Stimulated activated CD4-positive, alpha-beta T cell treated with anti-CD3 and anti-CD28 coated beads, Interleukin-2, amount 100 ng/mL, for 24 hours (primary cell): Measurements from ENCODE around the gene STX18.
A peak's percentile ranks its signal among the peaks of the same experiment; 100 is the strongest.
"Not testable (repeated sequence)": the region's sequence is repeated elsewhere in the genome, so short reads cannot be mapped to it uniquely, and the experiment has no call there.

ENCODE experiments used
- DNase-seq, 2 donors: peaks; one replicate each; pipeline ENCODE4 v3.0.0-alpha.2; 2020

STX18 gene

DNA sequence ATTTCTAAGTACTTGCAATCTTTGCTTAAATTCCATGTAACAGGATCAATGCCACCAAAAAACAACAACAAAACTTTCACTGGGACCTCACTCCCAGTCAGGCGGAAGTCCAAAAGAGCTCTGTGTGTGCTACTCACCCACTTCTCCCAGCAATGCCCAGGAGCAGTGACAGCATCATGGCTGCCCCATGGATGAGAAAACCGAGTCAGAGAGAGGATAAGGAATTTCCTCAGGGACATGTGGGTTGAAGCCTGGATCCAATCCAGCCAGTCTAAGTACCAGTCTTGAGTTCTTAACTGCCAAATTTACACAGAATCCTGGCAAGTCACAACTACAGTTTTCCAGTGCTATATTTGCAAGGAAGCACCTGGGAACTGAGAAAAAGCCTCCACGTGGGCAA, 64.5 kb downstream of the STX18 start:
- no peak for DNase-seq

DNA sequence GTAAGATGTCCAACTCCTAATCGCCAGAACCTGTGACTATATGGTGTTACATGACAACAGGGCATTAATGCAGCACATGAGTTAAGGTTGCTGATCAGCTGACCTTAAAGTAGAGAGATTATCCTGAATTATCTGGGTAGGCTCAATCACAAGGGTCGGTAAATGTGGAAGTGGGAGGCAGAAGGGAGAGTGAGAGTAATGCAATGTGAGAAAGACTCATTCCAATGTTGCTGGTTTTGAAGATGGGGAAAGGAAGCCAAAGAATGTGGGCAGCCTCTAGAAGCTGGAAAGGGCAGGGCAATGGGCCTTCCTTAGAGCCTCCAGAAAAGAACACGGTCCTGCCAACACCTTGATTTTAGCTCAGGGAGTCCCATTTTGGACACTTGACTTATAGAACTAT, 67.4 kb downstream of the STX18 start:
- no peak for DNase-seq

DNA sequence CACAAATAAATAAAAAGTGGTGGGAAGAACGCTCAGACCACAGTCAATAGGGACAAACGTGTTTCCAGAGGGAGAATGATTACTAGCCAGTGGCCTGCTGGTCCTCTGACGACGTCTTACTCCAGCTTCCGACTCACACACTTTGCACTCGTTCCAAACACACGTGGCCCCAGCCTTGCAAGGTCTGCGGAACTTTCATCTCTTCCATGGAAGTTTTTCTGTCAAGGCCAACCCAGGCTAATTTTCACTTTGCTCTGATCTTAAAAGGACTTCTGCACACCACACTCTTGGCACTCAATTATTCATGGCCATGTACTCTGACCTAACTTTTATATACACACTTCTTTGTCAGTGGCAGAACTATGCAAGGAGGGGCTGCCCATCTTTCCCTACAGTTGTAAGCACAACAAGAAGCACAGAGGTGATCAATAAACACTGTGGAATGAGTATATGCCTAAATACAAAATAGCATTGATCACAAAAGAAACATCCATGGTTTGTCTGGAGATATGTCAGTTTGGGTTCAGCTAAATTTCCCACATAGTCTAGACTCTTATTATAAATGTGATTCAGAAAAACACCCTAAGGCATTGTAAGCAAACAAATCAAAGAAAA, 69.4 kb downstream of the STX18 start:
- no peak for DNase-seq

DNA sequence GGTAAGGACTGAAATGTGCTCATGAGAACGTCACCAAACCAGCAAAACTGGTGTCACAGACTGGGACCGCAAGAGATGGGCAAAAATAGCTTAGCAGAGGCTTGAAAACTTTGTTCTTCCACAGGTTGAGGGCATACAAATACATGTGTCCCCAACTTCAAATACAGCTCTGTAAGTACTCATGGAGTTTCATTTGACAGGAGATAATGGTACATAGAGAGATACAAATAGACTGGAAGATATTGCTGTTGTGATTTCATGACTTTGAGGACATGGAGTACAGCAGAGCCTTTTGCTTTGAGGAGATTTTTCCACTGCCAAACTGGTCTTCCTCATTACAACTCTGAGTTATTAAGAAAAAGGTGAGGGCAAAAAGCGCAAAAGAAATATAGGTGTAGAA, 70.7 kb downstream of the STX18 start:
- DNase-seq: no peak

DNA sequence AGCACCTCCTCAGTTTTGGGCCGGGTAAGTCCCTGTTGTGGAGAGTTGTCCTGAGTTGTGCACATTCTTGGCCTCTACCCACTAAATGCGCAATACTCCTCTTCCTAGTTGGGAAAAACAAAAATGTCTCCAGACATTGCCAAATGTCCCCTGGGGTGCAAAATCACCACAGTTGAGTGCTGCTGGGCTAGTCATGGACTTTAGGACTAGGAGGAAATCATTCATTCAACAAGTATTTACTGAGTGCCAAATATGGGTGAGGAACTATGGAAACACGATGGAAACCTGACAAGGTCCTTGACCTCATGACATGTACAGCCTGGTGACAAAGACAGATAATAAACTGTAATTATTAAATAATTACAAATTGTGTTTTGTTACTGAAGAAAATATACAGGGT, 71.6 kb downstream of the STX18 start:
- DNase-seq: no peak

DNA sequence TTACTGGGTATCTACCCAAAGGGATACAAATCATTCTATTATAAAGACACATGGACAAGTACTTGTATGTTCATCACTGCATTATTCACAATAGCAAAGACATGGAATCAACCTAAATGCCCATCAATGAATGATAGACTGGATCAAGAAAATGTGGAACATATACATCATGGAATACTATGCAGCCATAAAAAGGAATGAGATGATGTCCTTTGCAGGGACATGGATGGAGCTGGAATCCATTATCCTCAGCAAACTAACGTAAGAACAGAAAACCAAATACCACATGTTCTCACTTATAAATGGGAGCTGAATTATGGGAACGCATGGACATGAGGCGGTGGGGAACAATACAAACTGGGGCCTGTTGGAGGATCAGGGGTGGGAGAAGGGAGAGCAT, 76.6 kb downstream of the STX18 start:
- not testable (repeated sequence) for DNase-seq

DNA sequence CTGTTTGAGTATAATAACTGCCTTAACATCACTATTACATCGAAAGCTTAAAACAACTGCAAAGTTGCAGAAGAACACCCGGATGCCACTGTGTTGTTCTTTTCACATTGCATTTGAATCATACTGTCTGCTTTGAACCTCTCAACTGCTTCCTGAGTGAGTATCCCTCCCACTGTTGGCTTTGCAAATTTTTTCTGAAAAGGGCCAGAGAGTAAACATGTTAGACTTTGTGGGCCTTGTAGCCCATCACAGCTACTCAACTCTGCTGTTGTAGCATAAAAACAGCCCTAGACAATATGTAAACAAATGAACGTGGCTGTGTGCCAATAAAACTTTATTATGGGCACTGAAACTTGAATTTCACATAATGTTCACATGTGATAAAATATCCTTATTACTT, 78.9 kb downstream of the STX18 start:
- DNase-seq: no peak

DNA sequence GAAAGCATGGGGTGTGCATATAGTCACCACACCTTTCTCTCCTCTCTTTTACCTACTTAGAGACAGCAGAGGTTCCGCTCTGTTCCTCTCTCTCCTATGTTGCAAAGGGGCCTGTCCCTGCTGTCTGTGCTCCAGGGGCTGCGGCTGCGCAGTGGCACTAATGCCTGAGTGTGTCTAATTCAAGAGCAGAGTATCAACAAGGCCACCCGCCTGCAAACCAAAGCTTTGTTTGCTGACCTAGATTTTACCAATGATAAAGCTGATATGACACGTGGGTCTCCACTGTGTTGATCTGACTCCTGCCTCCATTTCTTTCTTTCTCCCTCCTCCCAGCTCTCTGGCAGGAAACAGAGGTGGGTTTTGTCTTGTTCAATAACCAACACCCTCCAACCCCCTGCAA, 80.0 kb downstream of the STX18 start:
- DNase-seq: peak; percentile 28 to 48

DNA sequence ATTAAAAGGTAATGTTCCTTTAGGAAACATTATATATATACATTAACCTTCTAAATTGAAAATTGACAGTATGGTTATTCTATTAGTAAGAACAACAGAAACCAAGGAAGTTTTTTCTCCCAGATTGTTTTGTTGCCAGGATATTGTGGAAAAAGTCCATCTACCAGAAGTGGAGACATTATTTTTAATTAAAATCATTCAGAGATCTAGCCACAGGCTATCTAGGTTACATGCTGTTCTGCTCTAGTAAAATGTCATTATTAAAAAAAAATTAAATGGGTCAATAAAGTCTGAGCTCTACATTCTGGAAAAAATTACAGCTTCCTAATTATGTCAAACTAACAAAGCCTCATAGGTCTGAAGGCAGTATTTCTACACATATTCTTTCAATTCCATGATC, 80.7 kb downstream of the STX18 start:
- DNase-seq: no peak

DNA sequence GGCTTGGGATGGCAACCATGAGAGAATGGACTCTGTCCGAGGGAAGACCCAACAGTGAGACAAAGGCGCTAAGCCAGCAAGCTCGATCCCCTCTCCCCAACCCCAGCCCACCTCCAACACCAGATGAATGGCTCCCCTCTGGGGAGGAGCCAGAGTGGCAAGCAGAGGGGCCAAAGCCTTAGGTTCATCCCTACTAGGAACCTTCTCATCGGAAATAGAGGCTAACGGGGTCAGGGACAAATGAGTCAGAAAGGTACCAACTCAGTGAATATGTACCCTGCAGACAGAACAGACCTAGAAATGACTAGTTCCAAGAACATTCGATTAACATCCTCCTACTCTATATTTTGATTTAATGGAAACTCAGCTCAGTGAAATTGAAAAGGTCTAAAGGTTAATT, 81.1 kb downstream of the STX18 start:
- peak in 1 of 2 donors; percentile 7 for DNase-seq

DNA sequence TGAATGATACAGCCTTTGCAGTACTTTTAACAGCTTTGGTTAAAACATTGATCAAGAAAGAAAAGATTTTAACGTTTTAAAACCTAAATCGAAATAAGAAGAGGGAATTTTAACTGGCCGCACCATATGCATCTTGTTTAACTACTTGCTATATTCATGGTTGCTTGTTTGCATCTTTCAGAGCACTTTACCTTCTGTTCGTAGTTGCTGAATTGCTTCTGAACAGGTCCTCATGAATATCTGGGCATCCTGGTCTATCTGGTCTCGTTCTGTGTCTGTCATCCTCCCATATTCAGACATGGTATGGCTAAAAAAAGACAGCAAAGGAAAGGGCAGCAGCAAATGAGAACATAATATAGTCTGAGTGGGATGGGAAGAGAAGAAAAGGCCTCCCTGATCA, 82.7 kb downstream of the STX18 start:
- no peak for DNase-seq

DNA sequence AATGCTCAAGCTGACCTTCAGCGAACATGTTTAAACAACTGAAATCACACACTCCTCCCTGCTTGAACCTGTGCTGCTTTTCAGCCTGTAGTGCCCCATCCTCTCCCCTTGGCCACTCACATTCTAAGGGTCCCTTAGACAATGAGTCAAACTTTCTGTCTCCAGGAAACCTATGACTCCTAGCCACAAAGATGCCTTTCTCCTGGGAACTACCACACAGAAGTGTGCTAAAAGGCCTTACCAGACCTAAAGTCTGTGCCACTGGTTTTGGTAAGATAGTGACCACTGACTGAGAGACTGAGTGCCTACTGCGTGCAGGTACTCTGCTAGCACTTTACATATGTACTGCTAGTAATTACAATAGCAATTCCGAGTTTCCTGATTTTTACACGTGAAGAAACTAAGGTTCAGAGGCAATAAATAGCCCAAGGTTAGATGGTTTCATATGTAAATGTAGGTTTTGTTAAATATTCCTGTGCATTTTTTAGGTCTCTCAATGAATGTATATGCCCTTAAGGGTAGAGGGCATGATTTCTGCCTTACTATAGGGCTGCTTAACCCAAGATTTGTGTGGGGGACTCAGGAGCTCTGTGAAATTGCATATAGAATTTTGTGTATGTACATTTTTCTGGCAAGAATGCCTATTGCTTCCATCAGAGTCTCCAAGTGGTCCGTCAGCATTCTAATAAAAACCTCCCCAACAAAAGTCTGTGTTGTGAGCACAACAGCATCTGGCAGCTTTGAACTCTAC, 83.9 kb downstream of the STX18 start:
- no peak for DNase-seq

DNA sequence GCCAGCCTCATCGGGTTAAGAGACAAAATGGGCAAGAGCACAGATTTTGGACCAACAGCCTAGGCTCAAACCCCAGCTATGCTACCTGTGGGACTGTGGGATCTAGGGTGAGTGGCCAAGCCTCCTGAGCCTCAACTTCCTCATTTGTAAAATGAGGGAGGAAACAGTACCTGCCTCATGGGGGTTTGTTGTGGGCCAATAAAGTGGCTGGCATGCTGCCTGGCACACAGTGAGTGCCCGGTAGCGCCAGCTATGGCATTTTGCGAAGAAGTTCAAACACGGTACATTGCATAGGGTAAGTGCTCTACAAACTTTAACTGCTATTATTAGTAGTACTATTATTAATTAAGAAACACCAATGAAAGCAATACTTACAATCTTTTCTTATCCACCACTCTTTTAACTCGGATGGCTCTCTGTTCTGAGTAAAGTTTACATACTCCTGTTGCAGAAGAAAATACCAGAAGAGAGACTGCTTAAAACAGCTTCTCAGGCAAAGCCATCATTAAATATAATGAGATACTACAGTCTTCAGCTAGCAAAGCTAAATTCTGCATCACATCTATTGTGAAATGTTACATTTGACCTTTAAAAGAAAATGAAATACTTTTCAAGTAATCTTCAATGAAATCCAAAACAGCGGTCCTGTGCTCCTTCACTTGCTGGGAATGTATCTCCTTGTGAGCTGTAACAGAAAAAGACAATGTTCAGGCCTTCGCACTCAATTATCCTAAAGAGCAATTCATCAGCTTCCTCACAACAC, 84.9 kb downstream of the STX18 start:
- no peak for DNase-seq

DNA sequence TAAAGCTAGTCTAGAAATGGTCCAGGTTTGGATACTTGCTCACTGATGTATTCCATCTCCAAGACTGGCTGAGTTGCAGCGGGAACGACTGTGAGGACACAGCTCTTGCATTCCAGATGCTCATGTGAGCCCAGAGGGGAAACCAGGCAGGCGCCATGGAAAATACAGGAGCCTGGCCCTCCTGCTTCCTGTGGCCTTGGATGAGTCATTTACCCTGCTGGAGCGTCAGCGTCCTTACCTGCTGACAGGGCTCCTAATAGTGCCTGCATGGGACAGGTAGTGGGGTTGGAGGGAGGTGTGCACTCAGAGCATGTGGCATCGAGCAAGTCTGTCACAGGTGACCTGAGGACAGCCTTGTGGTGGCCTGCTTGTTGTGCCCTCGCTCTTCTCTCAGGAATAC, 85.5 kb downstream of the STX18 start:
- DNase-seq: no peak

DNA sequence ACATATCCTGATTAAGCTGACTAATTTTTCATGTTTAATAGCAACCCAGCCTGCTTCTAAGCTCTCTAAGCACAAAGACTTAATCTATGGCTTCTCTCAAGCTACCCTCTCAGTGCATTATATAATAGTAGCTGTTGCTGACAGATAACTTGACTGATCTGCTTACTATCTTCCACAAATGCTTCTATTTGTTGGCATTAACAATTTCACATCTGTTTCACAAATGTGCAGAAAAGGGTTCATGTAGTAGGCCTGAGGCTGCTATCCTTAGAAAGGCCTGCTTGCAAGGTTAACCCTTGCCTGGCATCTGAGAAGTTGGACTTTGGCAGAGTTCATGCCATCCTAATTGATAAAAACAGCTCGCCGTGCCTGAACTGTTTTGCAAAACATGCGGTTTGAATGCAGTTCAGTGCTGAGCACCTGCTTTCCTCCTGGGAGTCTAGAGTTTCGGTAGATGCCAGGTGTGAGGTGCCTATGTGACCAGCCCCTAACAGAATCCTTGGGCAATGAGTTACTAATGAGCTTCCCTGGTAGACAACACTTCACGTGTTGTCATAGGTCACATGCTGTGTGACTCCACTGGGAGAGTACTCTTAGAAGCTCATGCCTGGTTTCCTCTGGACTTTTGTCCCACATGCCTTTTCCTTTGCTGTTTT, 86.5 kb downstream of the STX18 start:
- DNase-seq: no peak

DNA sequence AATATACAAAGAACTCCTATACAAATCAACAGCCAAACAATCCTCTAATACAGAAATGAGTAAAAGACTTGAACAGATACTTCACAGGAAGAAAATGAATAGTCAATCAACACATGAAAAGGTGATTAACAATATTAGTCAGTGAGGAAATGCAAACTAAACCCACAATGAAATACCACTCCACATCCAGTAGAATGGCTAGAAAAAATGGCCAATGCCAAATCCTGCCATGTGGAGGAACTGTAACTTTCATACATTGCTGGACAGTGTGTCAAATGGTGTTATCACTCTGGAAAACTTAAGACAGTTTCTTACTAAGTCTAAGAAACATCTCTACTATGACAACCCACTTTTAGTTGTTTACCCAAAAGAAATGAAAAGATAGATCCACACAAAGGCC, 95.4 kb downstream of the STX18 start:
- no peak for DNase-seq

DNA sequence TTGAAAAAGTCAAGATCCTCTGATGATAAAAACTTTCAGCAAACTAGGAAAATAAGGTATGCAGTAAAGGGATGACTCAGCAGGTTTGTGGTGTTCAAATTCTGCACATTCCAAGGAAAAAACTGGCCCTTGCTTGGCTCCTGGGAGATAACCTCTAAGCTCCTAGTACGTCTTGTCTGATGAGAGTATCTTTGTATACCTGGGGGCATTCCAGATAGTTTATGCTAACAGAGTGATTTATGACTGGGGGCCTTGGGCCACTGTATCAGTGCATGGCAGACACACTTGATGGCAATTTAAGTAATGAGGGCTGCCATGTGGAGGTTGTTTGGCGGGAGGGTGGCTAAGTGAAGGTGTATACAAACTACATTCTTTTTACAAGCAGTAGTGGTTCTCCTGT, 98.0 kb downstream of the STX18 start:
- DNase-seq: no peak

DNA sequence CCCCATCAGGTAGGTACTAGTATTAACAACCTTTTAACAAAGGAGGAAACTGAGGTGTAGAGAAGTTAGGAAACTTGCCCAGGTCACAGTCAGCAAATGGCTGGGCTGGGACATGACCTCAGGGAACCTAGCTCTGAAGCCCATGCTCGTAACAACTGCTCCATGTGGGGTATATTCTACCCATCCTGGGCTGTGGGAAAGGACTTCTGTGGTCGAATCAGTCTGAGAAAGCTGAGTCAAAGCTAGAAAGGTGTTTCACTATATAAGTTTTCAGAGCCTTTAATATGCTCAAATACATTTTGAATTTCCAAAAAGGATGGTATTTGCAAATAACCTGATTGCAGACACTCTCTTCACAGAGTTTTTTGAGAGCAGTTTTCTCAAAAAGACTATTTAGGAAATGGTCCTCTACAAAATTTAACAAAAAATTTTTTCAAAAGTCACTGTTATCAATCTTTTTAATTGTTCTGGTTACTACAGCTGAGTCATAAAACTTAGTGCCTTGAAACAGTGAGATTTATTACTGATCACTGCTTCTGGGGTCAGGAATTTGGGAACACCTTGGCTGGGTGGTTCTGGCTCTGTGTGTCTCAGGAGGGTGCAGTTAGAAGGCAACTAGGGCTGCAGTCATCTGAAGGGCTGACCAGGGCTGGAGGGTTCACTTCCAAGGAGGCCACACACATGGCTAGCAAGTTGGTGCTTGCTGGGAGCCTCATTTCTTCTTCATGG, 101.4 kb downstream of the STX18 start:
- no peak for DNase-seq

DNA sequence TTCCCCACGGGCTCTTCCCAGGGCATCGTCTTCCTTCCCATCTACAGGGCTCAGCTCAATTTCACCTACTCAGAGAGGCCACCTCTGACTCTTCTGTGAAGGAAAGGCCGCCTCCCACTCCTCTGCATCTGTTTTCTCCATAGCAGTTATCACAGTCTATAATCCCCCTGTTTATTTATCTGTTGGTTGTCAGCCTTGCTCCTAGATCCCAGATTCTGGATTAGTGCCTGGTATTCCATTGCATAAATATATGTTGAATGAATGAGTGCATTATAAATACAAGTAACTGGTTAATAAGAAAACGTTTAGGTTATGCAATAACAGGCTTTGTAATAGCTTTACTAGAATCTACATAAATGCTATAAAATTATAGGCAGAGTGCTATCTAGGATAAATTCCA, 102.1 kb downstream of the STX18 start:
- no peak for DNase-seq

DNA sequence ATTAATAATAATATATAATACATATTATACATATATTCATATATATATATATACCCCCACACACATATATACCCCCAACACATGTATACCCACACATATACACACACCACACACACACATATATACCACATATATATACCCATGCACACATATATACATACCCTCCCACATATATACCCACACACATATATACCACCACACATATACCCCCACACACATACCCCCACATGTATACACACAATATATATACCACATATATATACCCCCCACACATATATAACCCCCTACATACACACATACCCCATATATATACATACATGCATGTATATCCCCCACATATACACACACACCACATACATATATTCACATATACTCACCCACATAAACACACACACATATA, 103.0 kb downstream of the STX18 start:
- DNase-seq: no peak

DNA sequence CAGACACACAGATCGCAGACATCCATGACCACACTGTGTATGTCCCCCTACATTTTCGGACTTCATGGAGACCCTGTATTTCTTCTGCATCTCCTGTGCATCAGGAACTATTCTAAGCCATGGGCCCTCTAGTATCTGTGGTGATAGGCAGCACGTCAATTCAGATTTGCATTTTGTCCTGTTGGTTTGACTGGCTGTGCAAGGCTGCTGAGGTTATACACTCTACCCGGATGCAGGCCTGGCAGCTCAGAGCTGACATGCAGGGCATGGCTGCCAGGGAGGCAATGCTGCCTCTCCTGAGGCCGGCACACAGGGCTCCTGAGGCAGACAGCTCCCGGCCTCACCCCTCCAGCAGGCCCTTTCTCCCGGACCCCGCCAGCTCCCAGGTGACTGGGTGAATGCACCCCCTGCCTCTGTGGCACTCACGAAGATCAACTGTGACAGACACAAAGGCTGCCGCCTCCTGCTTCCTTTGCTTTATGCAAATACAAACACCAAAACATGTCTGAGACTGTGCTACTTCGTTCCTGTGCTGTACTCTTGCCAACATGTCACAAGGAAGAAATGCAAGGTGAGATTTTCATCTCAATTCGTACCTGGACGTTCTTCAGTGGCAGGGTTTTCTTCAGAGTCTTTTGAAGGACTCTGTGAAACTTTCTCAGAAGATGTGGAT, 103.9 kb downstream of the STX18 start:
- DNase-seq: no peak

DNA sequence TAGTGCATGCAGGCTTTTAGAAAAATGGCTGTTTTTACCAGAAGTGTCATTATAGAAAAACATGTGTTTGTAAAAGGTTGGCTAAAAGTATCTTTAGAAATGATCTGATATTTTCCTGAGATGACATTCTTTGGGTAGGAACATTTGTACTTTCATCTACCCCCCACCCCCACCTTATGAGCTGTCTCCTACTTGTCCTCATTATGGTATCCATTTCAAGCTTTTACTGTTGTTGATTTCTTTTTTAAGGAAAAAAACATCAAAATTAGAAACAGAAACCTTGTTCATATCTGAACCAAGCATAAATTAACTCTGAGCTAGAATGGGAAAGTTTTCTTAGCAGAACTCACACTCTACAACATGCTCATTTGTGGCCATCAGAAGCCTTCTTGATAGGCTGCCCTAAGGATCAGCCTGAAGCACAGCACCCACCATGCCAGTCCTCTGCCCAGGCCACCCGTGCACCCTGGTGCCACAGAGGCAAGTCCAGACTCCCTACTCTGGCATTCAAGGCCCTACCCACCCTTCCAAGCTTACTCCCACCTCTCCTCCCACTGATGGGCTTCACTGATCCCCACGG, 105.5 kb downstream of the STX18 start:
- no peak for DNase-seq
